GM23338 (cell line): ENCODE measurements around the gene MME. TPM values are rescaled to one million over a fixed set of nuclear protein-coding genes. Genes with fewer than 3 reads are reported as not detected.

ENCODE experiments used
- ATAC-seq: fragments of 200-7000 bp; cut with Tn5 transposase; 3 replicates; pipeline ENCODE4 v1.9.1; 2020
- DNase-seq: peaks from one replicate; pipeline ENCODE4 v3.0.0-alpha.2; 2015; ENCODE audit warnings: low spot score
- H2AFZ ChIP-seq: fragments of 200-600 bp; sonication (generic); 2 replicates; pipeline ENCODE4 v1.8.0; 2016; ENCODE audit warnings: antibody characterized with exemption, mild to moderate bottlenecking, moderate library complexity
- H3F3A ChIP-seq: fragments of 200-600 bp; sonication (generic); replicated peaks from 2 replicates; pipeline ENCODE4 v1.8.0; 2017; ENCODE audit warnings: antibody characterized with exemption, mixed run types, low read depth
- H3K27ac ChIP-seq: fragments of 200-600 bp; sonication (generic); 2 replicates; pipeline ENCODE4 v1.6.1; 2016; ENCODE audit warnings: low read depth
- H3K27me3 ChIP-seq: fragments of 200-600 bp; sonication (generic); 2 replicates; pipeline ENCODE4 v1.8.0; 2016; ENCODE audit warnings: mild to moderate bottlenecking, mixed run types, moderate library complexity; ENCODE audit not compliant: insufficient read depth
- H3K36me3 ChIP-seq: fragments of 200-600 bp; sonication (generic); 2 replicates; pipeline ENCODE4 v1.8.0; 2016; ENCODE audit warnings: mild to moderate bottlenecking; ENCODE audit not compliant: insufficient read depth
- H3K4me1 ChIP-seq: fragments of 200-600 bp; sonication (generic); 2 replicates; pipeline ENCODE4 v1.8.0; 2016; ENCODE audit warnings: mild to moderate bottlenecking, moderate library complexity; ENCODE audit not compliant: insufficient read depth
- H3K4me2 ChIP-seq: fragments of 200-600 bp; sonication (generic); 2 replicates; pipeline ENCODE4 v1.7.1; 2017; ENCODE audit warnings: mixed run types
- H3K4me3 ChIP-seq: fragments of 200-600 bp; sonication (generic); 2 replicates; pipeline ENCODE4 v1.6.1; 2016; ENCODE audit warnings: mixed run types
- H3K79me2 ChIP-seq: fragments of 200-600 bp; sonication (generic); replicated peaks from 2 replicates; pipeline ENCODE4 v1.8.0; 2017; ENCODE audit warnings: mild to moderate bottlenecking; ENCODE audit not compliant: insufficient read depth
- H3K9me2 ChIP-seq: fragments of 200-600 bp; sonication (generic); 2 replicates; pipeline ENCODE4 v1.8.0; 2017; ENCODE audit not compliant: insufficient read depth
- H4K20me1 ChIP-seq: fragments of 200-600 bp; sonication (generic); replicated peaks from 2 replicates; pipeline ENCODE4 v1.8.0; 2017; ENCODE audit warnings: mild to moderate bottlenecking; ENCODE audit not compliant: insufficient read depth
- H3K27ac Mint-ChIP-seq: 2 replicates; pipeline ENCODE4 v1.8.0; 2020; ENCODE audit warnings: inconsistent platforms, mild to moderate bottlenecking, moderate library complexity, mixed read lengths
- H3K27me3 Mint-ChIP-seq: 3 replicates; pipeline ENCODE4 v1.8.0; 2022; ENCODE audit warnings: low read depth, mild to moderate bottlenecking, moderate library complexity, mixed read lengths, inconsistent platforms; ENCODE audit not compliant: insufficient read depth, poor library complexity
- H3K36me3 Mint-ChIP-seq: 3 replicates; pipeline ENCODE4 v1.8.0; 2021; ENCODE audit warnings: low read depth, mild to moderate bottlenecking, inconsistent platforms, moderate library complexity, mixed read lengths
- H3K4me1 Mint-ChIP-seq: 3 replicates; pipeline ENCODE4 v1.8.0; 2020; ENCODE audit warnings: mild to moderate bottlenecking, inconsistent platforms, mixed read lengths
- H3K4me3 Mint-ChIP-seq: 3 replicates; pipeline ENCODE4 v1.8.0; 2021; ENCODE audit warnings: moderate library complexity, mild to moderate bottlenecking, inconsistent platforms, mixed read lengths
- H3K9me3 Mint-ChIP-seq: 3 replicates; pipeline ENCODE4 v1.8.0; 2020; ENCODE audit warnings: moderate library complexity, mild to moderate bottlenecking, inconsistent platforms, mixed read lengths
- EZH2 ChIP-seq: fragments of 200-600 bp; sonication (generic); IDR thresholded peaks from one replicate; pipeline ENCODE4 v1.8.0; 2017; ENCODE audit warnings: antibody characterized with exemption, mild to moderate bottlenecking, low read depth; ENCODE audit not compliant: unreplicated experiment
- JUNB ChIP-seq: IDR thresholded peaks from one replicate; pipeline ENCODE4 v1.6.1; 2016; ENCODE audit warnings: antibody characterized with exemption; ENCODE audit not compliant: unreplicated experiment
- NANOG ChIP-seq: IDR thresholded peaks from 2 replicates; pipeline ENCODE4 v1.6.1; 2016; ENCODE audit warnings: antibody characterized with exemption, borderline replicate concordance
- STAT1 ChIP-seq: IDR thresholded peaks from one replicate; pipeline ENCODE4 v1.6.1; 2016; ENCODE audit warnings: antibody characterized with exemption; ENCODE audit not compliant: unreplicated experiment
- ZNF114 ChIP-seq: fragments of 250-450 bp; sonication (Bioruptor Pico); IDR thresholded peaks from 2 replicates; pipeline ENCODE4 v1.5.0; 2020; ENCODE audit warnings: mild to moderate bottlenecking, moderate library complexity
- polyA plus RNA-seq: library from polyadenylated mRNA; unstranded; fragments of >200 nt; fragmentation: Nextera tagmentation; extraction: Ambion mirVana; gene quantifications from 2 replicates; pipeline ENCODE4 v1.2.1, GENCODE V29; 2016
- total RNA-seq: library from RNA; depleted of rRNA; stranded (reverse); fragments of >200 nt; shearing (Covaris generic); gene quantifications from 2 replicates; pipeline ENCODE4 v1.2.3, GENCODE V29; 2014
- TF ChIP-seq, protein P1 (sequence below), 2 experiments: fragments of 200-600 bp in 1 of 2; sonication (generic) in 1 of 2; conservative IDR thresholded peaks; 2 replicates each; pipeline versions ENCODE4 v1.5.1 to v1.6.1; 2016 to 2017; ENCODE audit warnings: antibody characterized with exemption in 2 of 2, low read depth in 2 of 2, mild to moderate bottlenecking in 2 of 2, moderate library complexity in 1 of 2
- TF ChIP-seq, protein P2 (sequence below): IDR thresholded peaks from one replicate; pipeline ENCODE4 v1.6.1; 2018; ENCODE audit warnings: antibody characterized with exemption; ENCODE audit not compliant: unreplicated experiment

MME gene
- total and polyA plus RNA-seq, 2 experiments from 2014 or later: 15.2 to 76.7 TPM

- Mint-ChIP-seq H3K36me3 (peaks cover 10% of the 10 kb centered on the region), H3K4me1 (no peaks in the 10 kb centered on the region), H3K4me3 (no peak overlapping the region), H3K27ac (no peak overlapping the region), H3K27me3 (peaks cover 2% of the 10 kb centered on the region), H3K9me3 (no peaks in the 10 kb centered on the region)
- H3K9me2 ChIP-seq: peaks cover 5% of the 10 kb centered on the region; the same call in 1 of the 2 replicates
- no peaks in the 10 kb centered on the region for H3K4me1 ChIP-seq
- no peak overlapping the region for H3K27ac ChIP-seq
- ATAC-seq: no peak
- no peak for DNase-seq
- H4K20me1 ChIP-seq: no peaks in the 10 kb centered on the region
- H3K4me3 ChIP-seq: no peak overlapping the region
- H3F3A ChIP-seq: no peaks in the 10 kb centered on the region
- H2AFZ ChIP-seq: no peak overlapping the region
- H3K4me2 ChIP-seq: no peak overlapping the region
- H3K79me2 ChIP-seq: no peaks in the 10 kb centered on the region
- TF ChIP-seq ZNF114 (CRISPR knock-in tag): no peak
- TF ChIP-seq, protein P1, sequence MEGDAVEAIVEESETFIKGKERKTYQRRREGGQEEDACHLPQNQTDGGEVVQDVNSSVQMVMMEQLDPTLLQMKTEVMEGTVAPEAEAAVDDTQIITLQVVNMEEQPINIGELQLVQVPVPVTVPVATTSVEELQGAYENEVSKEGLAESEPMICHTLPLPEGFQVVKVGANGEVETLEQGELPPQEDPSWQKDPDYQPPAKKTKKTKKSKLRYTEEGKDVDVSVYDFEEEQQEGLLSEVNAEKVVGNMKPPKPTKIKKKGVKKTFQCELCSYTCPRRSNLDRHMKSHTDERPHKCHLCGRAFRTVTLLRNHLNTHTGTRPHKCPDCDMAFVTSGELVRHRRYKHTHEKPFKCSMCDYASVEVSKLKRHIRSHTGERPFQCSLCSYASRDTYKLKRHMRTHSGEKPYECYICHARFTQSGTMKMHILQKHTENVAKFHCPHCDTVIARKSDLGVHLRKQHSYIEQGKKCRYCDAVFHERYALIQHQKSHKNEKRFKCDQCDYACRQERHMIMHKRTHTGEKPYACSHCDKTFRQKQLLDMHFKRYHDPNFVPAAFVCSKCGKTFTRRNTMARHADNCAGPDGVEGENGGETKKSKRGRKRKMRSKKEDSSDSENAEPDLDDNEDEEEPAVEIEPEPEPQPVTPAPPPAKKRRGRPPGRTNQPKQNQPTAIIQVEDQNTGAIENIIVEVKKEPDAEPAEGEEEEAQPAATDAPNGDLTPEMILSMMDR (conservative IDR thresholded peaks at IDR 0.05; ENCODE audit: low read depth in 2 of 2): no peak
- no peak for TF ChIP-seq JUNB
- TF ChIP-seq EZH2: no peak
- TF ChIP-seq, protein P2, sequence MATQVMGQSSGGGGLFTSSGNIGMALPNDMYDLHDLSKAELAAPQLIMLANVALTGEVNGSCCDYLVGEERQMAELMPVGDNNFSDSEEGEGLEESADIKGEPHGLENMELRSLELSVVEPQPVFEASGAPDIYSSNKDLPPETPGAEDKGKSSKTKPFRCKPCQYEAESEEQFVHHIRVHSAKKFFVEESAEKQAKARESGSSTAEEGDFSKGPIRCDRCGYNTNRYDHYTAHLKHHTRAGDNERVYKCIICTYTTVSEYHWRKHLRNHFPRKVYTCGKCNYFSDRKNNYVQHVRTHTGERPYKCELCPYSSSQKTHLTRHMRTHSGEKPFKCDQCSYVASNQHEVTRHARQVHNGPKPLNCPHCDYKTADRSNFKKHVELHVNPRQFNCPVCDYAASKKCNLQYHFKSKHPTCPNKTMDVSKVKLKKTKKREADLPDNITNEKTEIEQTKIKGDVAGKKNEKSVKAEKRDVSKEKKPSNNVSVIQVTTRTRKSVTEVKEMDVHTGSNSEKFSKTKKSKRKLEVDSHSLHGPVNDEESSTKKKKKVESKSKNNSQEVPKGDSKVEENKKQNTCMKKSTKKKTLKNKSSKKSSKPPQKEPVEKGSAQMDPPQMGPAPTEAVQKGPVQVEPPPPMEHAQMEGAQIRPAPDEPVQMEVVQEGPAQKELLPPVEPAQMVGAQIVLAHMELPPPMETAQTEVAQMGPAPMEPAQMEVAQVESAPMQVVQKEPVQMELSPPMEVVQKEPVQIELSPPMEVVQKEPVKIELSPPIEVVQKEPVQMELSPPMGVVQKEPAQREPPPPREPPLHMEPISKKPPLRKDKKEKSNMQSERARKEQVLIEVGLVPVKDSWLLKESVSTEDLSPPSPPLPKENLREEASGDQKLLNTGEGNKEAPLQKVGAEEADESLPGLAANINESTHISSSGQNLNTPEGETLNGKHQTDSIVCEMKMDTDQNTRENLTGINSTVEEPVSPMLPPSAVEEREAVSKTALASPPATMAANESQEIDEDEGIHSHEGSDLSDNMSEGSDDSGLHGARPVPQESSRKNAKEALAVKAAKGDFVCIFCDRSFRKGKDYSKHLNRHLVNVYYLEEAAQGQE: no peak
- no peaks in the 10 kb centered on the region; the same call in 1 of the 2 replicates for H3K36me3 ChIP-seq
- H3K27me3 ChIP-seq: no peaks in the 10 kb centered on the region
Measured at GRCh38 chr3:155166441-155166840, 86.3 kb downstream of the MME start.

GRCh38 chr3:155169197-155169596 is 89.1 kb downstream of the MME start:
- Mint-ChIP-seq H3K27me3 (peaks cover 2% of the 10 kb centered on the region), H3K27ac (no peak overlapping the region), H3K4me3 (no peak overlapping the region), H3K9me3 (no peaks in the 10 kb centered on the region), H3K36me3 (peaks cover 10% of the 10 kb centered on the region), H3K4me1 (peaks cover 6% of the 10 kb centered on the region; the same call in 2 of the 3 replicates)
- ATAC-seq (no peak), DNase-seq (no peak)
- Histone ChIP-seq H3K27me3 (no peaks in the 10 kb centered on the region), H3K4me1 (peaks cover 8% of the 10 kb centered on the region), H3K9me2 (peaks cover 5% of the 10 kb centered on the region; the same call in 1 of the 2 replicates), H3K36me3 (no peaks in the 10 kb centered on the region; the same call in 1 of the 2 replicates), H3K79me2 (no peaks in the 10 kb centered on the region), H2AFZ (no peak overlapping the region), H3F3A (no peaks in the 10 kb centered on the region), H3K4me3 (no peak overlapping the region), H3K27ac (no peak overlapping the region), H4K20me1 (no peaks in the 10 kb centered on the region), H3K4me2 (no peak overlapping the region)
- no peak for TF ChIP-seq ZNF114 (CRISPR knock-in tag)
- TF ChIP-seq, protein P1 (conservative IDR thresholded peaks at IDR 0.05; ENCODE audit: low read depth in 2 of 2): no peak
- no peak for TF ChIP-seq NANOG
- TF ChIP-seq STAT1: no peak
- TF ChIP-seq, protein P2: no peak
